GM12874 (cell line): ENCODE results near the gene SCFD2.

Experiments
- TF ChIP-seq, protein P1 (sequence below): IDR thresholded peaks from 2 replicates; pipeline ENCODE4 v1.5.1; 2011; ENCODE audit warnings: low read depth, mild to moderate bottlenecking, control low read depth, low read length, moderate library complexity; ENCODE audit not compliant: insufficient read depth

Gene SCFD2

DNA sequence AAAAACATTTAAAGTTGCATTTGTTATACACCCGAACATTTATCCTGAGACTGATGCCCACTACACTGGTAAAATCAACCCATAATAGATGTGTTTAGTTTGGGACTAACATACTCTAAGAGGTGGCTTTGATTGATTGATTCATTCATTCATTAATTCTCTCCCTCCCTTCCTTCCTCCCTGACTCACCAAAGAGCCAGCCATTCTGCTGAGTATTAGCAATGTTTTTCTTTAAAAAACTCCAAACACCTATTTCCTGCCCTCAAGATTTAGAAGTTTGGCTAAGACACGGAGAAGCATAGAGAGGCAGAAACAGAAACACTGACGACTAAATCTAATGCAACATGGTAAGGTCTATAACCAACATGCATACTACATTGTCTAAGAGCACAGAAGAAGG, 414.8 kb downstream of the SCFD2 start:
- TF ChIP-seq, protein P1, sequence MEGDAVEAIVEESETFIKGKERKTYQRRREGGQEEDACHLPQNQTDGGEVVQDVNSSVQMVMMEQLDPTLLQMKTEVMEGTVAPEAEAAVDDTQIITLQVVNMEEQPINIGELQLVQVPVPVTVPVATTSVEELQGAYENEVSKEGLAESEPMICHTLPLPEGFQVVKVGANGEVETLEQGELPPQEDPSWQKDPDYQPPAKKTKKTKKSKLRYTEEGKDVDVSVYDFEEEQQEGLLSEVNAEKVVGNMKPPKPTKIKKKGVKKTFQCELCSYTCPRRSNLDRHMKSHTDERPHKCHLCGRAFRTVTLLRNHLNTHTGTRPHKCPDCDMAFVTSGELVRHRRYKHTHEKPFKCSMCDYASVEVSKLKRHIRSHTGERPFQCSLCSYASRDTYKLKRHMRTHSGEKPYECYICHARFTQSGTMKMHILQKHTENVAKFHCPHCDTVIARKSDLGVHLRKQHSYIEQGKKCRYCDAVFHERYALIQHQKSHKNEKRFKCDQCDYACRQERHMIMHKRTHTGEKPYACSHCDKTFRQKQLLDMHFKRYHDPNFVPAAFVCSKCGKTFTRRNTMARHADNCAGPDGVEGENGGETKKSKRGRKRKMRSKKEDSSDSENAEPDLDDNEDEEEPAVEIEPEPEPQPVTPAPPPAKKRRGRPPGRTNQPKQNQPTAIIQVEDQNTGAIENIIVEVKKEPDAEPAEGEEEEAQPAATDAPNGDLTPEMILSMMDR = no peak

DNA sequence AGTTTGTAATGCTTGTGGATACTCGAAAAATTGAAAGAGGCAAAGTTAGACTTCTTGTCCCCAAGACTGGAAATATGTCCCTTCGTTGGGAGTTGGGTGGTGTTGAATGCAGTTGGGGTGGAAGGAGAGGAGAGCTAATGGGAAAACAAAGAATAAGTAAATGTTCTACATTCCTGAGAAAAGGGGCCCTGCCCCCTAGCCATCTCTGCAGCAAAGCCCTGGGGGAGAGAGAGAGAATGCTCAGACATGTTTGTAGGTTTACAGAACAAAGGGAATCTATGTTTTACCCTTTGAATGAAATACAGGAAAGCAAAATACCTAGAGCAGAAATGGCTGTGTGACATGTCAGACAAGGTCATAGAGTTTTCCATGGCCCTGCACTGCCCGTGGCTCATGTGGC, 415.6 kb downstream of the SCFD2 start:
- TF ChIP-seq, protein P1 = no peak

DNA sequence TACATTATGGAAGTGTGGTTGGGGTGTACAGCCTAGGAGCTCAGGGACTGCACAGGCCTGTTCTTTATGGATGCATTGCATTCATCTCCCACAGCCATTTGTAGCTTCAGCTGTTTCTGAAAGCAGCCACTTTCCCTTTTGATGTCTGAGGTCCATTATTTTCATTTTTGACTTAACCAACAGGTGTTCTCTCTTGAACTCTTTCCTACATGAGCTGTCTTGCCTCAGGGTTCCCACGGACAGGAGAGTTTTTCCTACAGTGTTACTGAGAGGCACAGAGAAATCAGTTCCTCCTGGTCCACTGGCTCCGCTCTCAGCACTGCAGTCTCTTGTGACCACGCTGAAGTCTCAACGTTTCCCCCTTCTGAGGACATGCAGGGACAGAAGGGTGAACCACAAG, 416.5 kb downstream of the SCFD2 start:
- TF ChIP-seq, protein P1 = no peak

DNA sequence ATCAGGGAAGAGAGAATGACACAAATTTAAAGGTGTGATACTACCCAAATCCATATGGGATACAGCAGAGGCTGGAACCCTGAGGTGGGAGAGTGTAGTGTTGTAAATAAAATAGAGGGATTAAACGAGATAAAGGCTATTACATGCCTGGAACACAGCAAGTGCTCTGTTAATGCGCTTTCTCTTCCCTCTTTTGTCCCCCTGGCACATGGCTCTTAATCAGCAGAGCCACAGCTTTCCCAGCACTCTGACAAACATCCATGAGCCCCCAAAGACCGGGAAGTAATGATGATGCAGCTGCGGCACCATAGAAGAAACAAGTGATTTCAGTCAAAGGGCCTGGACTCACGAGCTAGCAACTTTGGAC, 417.8 kb downstream of the SCFD2 start:
- TF ChIP-seq, protein P1 = no peak

DNA sequence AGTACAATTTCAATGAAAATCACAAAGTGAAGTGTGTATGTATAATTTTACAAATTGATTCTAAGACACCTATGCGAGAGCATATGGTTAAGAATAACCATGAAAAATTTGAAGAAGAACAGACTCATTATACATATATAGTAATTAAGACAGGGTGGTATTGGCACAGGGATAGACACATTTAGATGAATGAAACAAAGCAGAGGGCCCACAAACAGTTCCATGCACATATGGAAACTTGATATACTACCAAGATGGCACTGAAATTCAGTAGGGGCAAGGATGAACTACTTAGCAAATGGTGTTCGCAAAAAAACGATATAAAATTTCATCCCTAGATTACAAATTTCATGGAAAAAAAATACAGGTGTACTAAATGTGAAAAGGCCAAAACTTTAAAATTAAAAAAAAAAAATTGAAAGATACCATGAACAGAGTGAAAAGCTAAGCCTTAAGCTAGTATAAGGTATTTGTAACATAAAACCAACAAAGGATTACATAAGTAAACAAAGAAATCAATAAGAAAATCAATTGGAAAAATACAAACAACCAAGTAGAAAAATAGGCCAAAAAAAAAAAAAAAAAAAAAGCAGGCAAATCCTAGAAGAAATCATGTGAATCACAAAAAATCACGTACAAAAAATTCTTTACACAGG, 418.3 kb downstream of the SCFD2 start:
- TF ChIP-seq, protein P1 = no peak

DNA sequence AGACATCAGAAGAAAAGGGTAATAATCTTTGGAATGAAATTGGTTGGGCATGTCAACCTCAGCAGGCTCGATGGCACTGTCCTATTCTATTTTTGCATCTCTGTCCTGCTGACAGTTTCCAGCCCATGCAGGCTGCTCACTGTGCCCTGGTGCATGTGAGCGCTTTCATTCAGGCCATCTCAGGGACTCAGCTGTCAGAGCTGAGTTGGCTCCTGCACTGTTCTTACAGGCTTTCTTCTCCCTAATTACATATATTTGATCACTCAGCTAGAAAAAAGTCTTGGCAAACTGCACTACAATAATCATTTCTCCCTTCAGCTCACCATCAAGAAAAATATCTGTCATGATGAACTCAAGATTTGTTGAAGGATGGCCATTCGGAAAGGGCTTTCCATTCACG, 419.0 kb downstream of the SCFD2 start:
- TF ChIP-seq, protein P1 = no peak

DNA sequence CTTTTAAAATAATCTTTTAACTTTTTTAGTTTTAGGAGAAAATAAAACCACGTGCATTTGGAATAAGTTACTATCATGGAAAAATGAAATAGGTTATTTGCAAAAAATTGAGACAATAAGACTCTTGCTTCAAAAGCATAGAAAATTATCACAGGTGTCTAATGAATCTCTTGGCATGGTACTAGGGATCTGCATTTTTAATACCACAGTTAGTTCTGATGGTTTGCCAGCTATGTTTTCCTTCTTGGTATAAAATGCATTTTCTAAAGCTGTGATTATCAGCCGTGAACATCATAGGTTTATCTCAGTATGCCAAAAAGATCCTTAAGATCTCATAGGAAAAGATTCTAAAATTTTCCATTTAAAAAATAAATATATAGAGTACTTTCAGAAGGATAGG, 419.9 kb downstream of the SCFD2 start:
- TF ChIP-seq, protein P1 = no peak
